NCI-H128 (cell line): ENCODE data around the gene TAP2.

Experiments
- DNase-seq: peaks from one replicate; lab custom pipeline; 2025; ENCODE audit not compliant: unreplicated experiment; lab: John Stamatoyannopoulos, UW

Gene TAP2

DNA sequence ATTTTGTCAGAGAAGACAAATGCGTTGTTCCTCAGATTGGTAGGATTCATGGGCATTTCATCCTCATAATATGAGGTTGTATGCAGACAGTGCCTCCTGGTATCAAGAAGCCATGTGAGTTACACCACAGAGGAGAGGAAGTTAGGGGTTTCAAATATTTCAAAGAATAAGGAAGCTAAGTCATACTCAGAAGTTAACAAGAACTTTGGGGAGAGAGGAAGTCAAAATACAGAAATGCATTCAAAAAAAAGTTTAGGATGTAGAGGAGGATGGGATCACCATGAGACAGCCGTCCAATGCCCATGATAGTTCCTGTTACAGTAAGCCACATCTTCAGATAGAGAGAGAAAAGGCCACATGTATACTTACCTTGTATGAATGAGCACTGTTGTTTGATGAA, 44.0 kb downstream of the TAP2 start:
- no peak for DNase-seq

GRCh38 chr6:32792901-32793435, 45.6 kb downstream of the TAP2 start:
- no peak for DNase-seq

- DNase-seq: no peak
Measured at GRCh38 chr6:32790306-32790705, 48.2 kb downstream of the TAP2 start.
